GM23338 (cell line): ENCODE measurements around the gene ZNF518A. TPM values are rescaled to one million over a fixed set of nuclear protein-coding genes. Genes with fewer than 3 reads are reported as not detected.

Experiments used
- ATAC-seq: fragments of 200-7000 bp; cut with Tn5 transposase; 3 replicates; pipeline ENCODE4 v1.9.1; 2020
- DNase-seq: peaks from one replicate; pipeline ENCODE4 v3.0.0-alpha.2; 2015; ENCODE audit warnings: low spot score
- H2AFZ ChIP-seq: fragments of 200-600 bp; sonication (generic); 2 replicates; pipeline ENCODE4 v1.8.0; 2016; ENCODE audit warnings: antibody characterized with exemption, mild to moderate bottlenecking, moderate library complexity
- H3F3A ChIP-seq: fragments of 200-600 bp; sonication (generic); replicated peaks from 2 replicates; pipeline ENCODE4 v1.8.0; 2017; ENCODE audit warnings: antibody characterized with exemption, mixed run types, low read depth
- H3K27ac ChIP-seq: fragments of 200-600 bp; sonication (generic); 2 replicates; pipeline ENCODE4 v1.6.1; 2016; ENCODE audit warnings: low read depth
- H3K27me3 ChIP-seq: fragments of 200-600 bp; sonication (generic); 2 replicates; pipeline ENCODE4 v1.8.0; 2016; ENCODE audit warnings: mild to moderate bottlenecking, mixed run types, moderate library complexity; ENCODE audit not compliant: insufficient read depth
- H3K36me3 ChIP-seq: fragments of 200-600 bp; sonication (generic); 2 replicates; pipeline ENCODE4 v1.8.0; 2016; ENCODE audit warnings: mild to moderate bottlenecking; ENCODE audit not compliant: insufficient read depth
- H3K4me1 ChIP-seq: fragments of 200-600 bp; sonication (generic); 2 replicates; pipeline ENCODE4 v1.8.0; 2016; ENCODE audit warnings: mild to moderate bottlenecking, moderate library complexity; ENCODE audit not compliant: insufficient read depth
- H3K4me2 ChIP-seq: fragments of 200-600 bp; sonication (generic); 2 replicates; pipeline ENCODE4 v1.7.1; 2017; ENCODE audit warnings: mixed run types
- H3K4me3 ChIP-seq: fragments of 200-600 bp; sonication (generic); 2 replicates; pipeline ENCODE4 v1.6.1; 2016; ENCODE audit warnings: mixed run types
- H3K79me2 ChIP-seq: fragments of 200-600 bp; sonication (generic); replicated peaks from 2 replicates; pipeline ENCODE4 v1.8.0; 2017; ENCODE audit warnings: mild to moderate bottlenecking; ENCODE audit not compliant: insufficient read depth
- H3K9me2 ChIP-seq: fragments of 200-600 bp; sonication (generic); 2 replicates; pipeline ENCODE4 v1.8.0; 2017; ENCODE audit not compliant: insufficient read depth
- H4K20me1 ChIP-seq: fragments of 200-600 bp; sonication (generic); replicated peaks from 2 replicates; pipeline ENCODE4 v1.8.0; 2017; ENCODE audit warnings: mild to moderate bottlenecking; ENCODE audit not compliant: insufficient read depth
- H3K27ac Mint-ChIP-seq: 2 replicates; pipeline ENCODE4 v1.8.0; 2020; ENCODE audit warnings: inconsistent platforms, mild to moderate bottlenecking, moderate library complexity, mixed read lengths
- H3K27me3 Mint-ChIP-seq: 3 replicates; pipeline ENCODE4 v1.8.0; 2022; ENCODE audit warnings: low read depth, mild to moderate bottlenecking, moderate library complexity, mixed read lengths, inconsistent platforms; ENCODE audit not compliant: insufficient read depth, poor library complexity
- H3K36me3 Mint-ChIP-seq: 3 replicates; pipeline ENCODE4 v1.8.0; 2021; ENCODE audit warnings: low read depth, mild to moderate bottlenecking, inconsistent platforms, moderate library complexity, mixed read lengths
- H3K4me1 Mint-ChIP-seq: 3 replicates; pipeline ENCODE4 v1.8.0; 2020; ENCODE audit warnings: mild to moderate bottlenecking, inconsistent platforms, mixed read lengths
- H3K4me3 Mint-ChIP-seq: 3 replicates; pipeline ENCODE4 v1.8.0; 2021; ENCODE audit warnings: moderate library complexity, mild to moderate bottlenecking, inconsistent platforms, mixed read lengths
- H3K9me3 Mint-ChIP-seq: 3 replicates; pipeline ENCODE4 v1.8.0; 2020; ENCODE audit warnings: moderate library complexity, mild to moderate bottlenecking, inconsistent platforms, mixed read lengths
- JUNB ChIP-seq: IDR thresholded peaks from one replicate; pipeline ENCODE4 v1.6.1; 2016; ENCODE audit warnings: antibody characterized with exemption; ENCODE audit not compliant: unreplicated experiment
- NANOG ChIP-seq: IDR thresholded peaks from 2 replicates; pipeline ENCODE4 v1.6.1; 2016; ENCODE audit warnings: antibody characterized with exemption, borderline replicate concordance
- polyA plus RNA-seq: library from polyadenylated mRNA; unstranded; fragments of >200 nt; fragmentation: Nextera tagmentation; extraction: Ambion mirVana; gene quantifications from 2 replicates; pipeline ENCODE4 v1.2.1, GENCODE V29; 2016
- total RNA-seq: library from RNA; depleted of rRNA; stranded (reverse); fragments of >200 nt; shearing (Covaris generic); gene quantifications from 2 replicates; pipeline ENCODE4 v1.2.3, GENCODE V29; 2014
- TF ChIP-seq, protein P1 (sequence below): fragments of 250-450 bp; sonication (Bioruptor Pico); IDR thresholded peaks from 2 replicates; pipeline ENCODE4 v1.5.0; 2020; ENCODE audit warnings: mild to moderate bottlenecking, moderate library complexity
- TF ChIP-seq, protein P2 (sequence below): IDR thresholded peaks from 2 replicates; pipeline ENCODE4 v1.6.1; 2016; ENCODE audit warnings: antibody characterized with exemption
- TF ChIP-seq, protein P3 (sequence below): IDR thresholded peaks from one replicate; pipeline ENCODE4 v1.6.1; 2018; ENCODE audit warnings: antibody characterized with exemption; ENCODE audit not compliant: unreplicated experiment

The ZNF518A gene
- total and polyA plus RNA-seq, 2 experiments from 2014 or later = 44.6 to 52.1 TPM

DNA sequence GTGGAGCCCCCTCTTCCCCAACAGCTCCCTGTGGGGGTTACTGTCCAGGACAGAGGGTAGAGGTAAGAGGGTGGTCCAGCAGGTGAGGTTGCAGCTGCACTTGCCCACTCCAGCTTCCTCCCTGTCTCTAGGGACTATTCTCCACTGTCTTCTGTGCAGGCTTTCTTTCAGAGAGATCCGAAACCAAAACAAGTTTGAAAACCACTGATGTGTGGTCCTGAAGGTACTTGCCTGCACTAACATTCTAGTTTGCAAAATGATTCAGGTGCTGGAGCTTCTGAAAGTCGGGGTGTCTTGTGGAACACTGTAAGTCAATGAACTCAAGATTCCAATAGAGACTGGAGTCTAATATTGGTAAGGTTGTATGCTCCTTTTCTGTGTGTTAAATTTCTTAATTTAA, 78.2 kb downstream of the ZNF518A start:
- H3K4me1 Mint-ChIP-seq = peaks cover 13% of the 10 kb centered on the region

More for the DNA sequence above, 78.2 kb downstream of the ZNF518A start:
- H3K27me3 Mint-ChIP-seq = peaks cover 3% of the 10 kb centered on the region
- Histone ChIP-seq H3K9me2 (no peaks in the 10 kb centered on the region), H4K20me1 (no peaks in the 10 kb centered on the region), H3K27me3 (no peaks in the 10 kb centered on the region), H3K4me1 (peaks cover 12% of the 10 kb centered on the region), H2AFZ (no peak overlapping the region), H3K4me2 (no peak overlapping the region), H3K79me2 (no peaks in the 10 kb centered on the region), H3K27ac (no peak overlapping the region), H3K36me3 (no peaks in the 10 kb centered on the region), H3K4me3 (no peak overlapping the region), H3F3A (no peaks in the 10 kb centered on the region)
- no peak for ATAC-seq
- H3K36me3 Mint-ChIP-seq = no peaks in the 10 kb centered on the region
- H3K4me3 Mint-ChIP-seq = no peak overlapping the region
- no peak for DNase-seq
- no peak overlapping the region for H3K27ac Mint-ChIP-seq
- no peaks in the 10 kb centered on the region for H3K9me3 Mint-ChIP-seq
- TF ChIP-seq NANOG (no peak), JUNB (no peak)
- TF ChIP-seq, protein P1, sequence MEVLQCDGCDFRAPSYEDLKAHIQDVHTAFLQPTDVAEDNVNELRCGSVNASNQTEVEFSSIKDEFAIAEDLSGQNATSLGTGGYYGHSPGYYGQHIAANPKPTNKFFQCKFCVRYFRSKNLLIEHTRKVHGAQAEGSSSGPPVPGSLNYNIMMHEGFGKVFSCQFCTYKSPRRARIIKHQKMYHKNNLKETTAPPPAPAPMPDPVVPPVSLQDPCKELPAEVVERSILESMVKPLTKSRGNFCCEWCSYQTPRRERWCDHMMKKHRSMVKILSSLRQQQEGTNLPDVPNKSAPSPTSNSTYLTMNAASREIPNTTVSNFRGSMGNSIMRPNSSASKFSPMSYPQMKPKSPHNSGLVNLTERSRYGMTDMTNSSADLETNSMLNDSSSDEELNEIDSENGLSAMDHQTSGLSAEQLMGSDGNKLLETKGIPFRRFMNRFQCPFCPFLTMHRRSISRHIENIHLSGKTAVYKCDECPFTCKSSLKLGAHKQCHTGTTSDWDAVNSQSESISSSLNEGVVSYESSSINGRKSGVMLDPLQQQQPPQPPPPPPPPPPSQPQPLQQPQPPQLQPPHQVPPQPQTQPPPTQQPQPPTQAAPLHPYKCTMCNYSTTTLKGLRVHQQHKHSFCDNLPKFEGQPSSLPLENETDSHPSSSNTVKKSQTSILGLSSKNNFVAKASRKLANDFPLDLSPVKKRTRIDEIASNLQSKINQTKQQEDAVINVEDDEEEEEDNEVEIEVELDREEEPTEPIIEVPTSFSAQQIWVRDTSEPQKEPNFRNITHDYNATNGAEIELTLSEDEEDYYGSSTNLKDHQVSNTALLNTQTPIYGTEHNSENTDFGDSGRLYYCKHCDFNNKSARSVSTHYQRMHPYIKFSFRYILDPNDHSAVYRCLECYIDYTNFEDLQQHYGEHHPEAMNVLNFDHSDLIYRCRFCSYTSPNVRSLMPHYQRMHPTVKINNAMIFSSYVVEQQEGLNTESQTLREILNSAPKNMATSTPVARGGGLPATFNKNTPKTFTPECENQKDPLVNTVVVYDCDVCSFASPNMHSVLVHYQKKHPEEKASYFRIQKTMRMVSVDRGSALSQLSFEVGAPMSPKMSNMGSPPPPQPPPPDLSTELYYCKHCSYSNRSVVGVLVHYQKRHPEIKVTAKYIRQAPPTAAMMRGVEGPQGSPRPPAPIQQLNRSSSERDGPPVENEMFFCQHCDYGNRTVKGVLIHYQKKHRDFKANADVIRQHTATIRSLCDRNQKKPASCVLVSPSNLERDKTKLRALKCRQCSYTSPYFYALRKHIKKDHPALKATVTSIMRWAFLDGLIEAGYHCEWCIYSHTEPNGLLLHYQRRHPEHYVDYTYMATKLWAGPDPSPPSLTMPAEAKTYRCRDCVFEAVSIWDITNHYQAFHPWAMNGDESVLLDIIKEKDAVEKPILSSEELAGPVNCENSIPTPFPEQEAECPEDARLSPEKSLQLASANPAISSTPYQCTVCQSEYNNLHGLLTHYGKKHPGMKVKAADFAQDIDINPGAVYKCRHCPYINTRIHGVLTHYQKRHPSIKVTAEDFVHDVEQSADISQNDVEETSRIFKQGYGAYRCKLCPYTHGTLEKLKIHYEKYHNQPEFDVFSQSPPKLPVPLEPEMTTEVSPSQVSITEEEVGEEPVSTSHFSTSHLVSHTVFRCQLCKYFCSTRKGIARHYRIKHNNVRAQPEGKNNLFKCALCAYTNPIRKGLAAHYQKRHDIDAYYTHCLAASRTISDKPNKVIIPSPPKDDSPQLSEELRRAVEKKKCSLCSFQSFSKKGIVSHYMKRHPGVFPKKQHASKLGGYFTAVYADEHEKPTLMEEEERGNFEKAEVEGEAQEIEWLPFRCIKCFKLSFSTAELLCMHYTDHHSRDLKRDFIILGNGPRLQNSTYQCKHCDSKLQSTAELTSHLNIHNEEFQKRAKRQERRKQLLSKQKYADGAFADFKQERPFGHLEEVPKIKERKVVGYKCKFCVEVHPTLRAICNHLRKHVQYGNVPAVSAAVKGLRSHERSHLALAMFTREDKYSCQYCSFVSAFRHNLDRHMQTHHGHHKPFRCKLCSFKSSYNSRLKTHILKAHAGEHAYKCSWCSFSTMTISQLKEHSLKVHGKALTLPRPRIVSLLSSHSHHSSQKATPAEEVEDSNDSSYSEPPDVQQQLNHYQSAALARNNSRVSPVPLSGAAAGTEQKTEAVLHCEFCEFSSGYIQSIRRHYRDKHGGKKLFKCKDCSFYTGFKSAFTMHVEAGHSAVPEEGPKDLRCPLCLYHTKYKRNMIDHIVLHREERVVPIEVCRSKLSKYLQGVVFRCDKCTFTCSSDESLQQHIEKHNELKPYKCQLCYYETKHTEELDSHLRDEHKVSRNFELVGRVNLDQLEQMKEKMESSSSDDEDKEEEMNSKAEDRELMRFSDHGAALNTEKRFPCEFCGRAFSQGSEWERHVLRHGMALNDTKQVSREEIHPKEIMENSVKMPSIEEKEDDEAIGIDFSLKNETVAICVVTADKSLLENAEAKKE (CRISPR knock-in tag) = no peak
- TF ChIP-seq, protein P2, sequence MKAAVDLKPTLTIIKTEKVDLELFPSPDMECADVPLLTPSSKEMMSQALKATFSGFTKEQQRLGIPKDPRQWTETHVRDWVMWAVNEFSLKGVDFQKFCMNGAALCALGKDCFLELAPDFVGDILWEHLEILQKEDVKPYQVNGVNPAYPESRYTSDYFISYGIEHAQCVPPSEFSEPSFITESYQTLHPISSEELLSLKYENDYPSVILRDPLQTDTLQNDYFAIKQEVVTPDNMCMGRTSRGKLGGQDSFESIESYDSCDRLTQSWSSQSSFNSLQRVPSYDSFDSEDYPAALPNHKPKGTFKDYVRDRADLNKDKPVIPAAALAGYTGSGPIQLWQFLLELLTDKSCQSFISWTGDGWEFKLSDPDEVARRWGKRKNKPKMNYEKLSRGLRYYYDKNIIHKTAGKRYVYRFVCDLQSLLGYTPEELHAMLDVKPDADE = no peak
- TF ChIP-seq, protein P3, sequence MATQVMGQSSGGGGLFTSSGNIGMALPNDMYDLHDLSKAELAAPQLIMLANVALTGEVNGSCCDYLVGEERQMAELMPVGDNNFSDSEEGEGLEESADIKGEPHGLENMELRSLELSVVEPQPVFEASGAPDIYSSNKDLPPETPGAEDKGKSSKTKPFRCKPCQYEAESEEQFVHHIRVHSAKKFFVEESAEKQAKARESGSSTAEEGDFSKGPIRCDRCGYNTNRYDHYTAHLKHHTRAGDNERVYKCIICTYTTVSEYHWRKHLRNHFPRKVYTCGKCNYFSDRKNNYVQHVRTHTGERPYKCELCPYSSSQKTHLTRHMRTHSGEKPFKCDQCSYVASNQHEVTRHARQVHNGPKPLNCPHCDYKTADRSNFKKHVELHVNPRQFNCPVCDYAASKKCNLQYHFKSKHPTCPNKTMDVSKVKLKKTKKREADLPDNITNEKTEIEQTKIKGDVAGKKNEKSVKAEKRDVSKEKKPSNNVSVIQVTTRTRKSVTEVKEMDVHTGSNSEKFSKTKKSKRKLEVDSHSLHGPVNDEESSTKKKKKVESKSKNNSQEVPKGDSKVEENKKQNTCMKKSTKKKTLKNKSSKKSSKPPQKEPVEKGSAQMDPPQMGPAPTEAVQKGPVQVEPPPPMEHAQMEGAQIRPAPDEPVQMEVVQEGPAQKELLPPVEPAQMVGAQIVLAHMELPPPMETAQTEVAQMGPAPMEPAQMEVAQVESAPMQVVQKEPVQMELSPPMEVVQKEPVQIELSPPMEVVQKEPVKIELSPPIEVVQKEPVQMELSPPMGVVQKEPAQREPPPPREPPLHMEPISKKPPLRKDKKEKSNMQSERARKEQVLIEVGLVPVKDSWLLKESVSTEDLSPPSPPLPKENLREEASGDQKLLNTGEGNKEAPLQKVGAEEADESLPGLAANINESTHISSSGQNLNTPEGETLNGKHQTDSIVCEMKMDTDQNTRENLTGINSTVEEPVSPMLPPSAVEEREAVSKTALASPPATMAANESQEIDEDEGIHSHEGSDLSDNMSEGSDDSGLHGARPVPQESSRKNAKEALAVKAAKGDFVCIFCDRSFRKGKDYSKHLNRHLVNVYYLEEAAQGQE = no peak
